ENCODE measurements around the gene DEAF1. TPM values are rescaled to one million over a fixed set of nuclear protein-coding genes. Genes with fewer than 3 reads are reported as not detected.
A peak's percentile ranks its signal among the peaks of the same experiment; 100 is the strongest.

DEAF1 gene
- total RNA-seq, 1 experiment from 2014 or later, result 50.6 TPM

DNA sequence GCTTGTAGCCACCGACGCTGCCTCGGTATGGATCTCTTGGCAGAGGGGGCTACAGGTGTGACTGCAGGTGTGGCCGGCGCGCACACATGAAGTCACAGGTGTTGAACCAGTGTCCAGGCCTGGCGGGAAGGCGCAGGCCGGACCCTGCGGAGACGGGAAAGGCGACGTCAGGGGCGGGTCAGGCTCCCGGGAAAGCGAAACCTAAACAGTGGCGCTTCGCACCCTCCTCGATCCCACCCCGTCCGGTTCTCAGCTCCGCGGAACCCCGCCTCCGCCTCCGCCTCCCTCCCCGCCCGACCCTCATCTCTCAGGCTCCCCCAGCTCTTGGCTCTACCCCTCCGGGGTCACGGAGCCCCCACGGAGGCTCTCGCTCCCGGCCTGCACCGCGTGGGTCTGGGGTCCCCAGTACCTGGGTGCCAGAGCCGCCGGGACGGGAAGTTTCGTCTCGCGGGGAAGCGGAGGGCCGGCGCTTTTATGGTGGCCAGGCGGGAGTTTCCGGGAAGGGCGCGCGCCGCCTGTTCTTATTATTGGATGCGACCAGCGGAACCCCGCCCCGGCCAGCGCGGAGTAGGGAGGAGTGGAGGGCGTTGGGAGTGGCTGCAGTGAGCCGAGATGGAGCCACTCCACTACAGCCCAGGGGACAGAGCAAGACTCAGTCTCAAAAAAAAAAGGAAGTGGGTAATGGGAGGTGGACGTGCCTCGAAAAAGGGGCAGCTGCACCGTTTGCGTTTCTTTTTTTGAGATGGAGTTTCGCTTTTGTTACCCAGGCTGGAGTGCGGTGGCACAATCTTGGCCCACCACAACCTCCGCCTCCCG lies 79.3 kb downstream of the DEAF1 start, which contains the start of gene IRF7:
Gene IRF7 (minus strand): TSS at position 447 of the 816 bp plus-strand sequence. CDS start 586 bp downstream, outside the sequence.
- no peaks in the 10 kb centered on the region for H3K9me3 ChIP-seq
- H3K27me3 ChIP-seq (replicated peaks; ENCODE audit: control insufficient read depth, insufficient read depth, low read length), result no peaks in the 10 kb centered on the region
- H3K4me1 ChIP-seq, result peaks cover 27% of the 10 kb centered on the region
- DNase-seq, result peak; percentile 94 to 95
- ChIA-PET POLR2A (interaction anchor here (0.6 kb wide), 3 partner anchors 40 to 85 kb away, joined by 3 read pairs; partner anchors contain the start of gene PHRF1), CTCF (no interaction called here)
- Mint-ChIP-seq H3K4me3 (ENCODE audit: unreplicated experiment) (peak within 1 kb of the TSS; percentile 81), H3K4me1 (ENCODE audit: low read depth, unreplicated experiment) (peaks cover 5% of the 10 kb centered on the region), H3K27me3 (ENCODE audit: insufficient read depth, unreplicated experiment) (no peaks in the 10 kb centered on the region), H3K27ac (ENCODE audit: unreplicated experiment) (peak within 1 kb of the TSS; percentile 89), H3K36me3 (ENCODE audit: insufficient read depth, unreplicated experiment) (peaks cover 89% of the 10 kb centered on the region), H3K9me3 (ENCODE audit: unreplicated experiment) (no peaks in the 10 kb centered on the region)
- intact Hi-C loops (cut with micrococcal nuclease; ENCODE audit: unreplicated experiment), result loop anchor here (1.0 to 5.0 kb wide), 2 partner anchors 9 to 48 kb away; partner anchors contain the start of gene CDHR5
- peak within 1 kb of the TSS; percentile 90 for H3K4me3 ChIP-seq (ENCODE audit: low read depth, low read length)
- H3K36me3 ChIP-seq (ENCODE audit: control insufficient read depth, insufficient read depth, low read length), result peaks cover 5% of the 10 kb centered on the region
- no TSS peak for BruUV-seq (replicated peaks)
- TF ChIP-seq, protein P1, sequence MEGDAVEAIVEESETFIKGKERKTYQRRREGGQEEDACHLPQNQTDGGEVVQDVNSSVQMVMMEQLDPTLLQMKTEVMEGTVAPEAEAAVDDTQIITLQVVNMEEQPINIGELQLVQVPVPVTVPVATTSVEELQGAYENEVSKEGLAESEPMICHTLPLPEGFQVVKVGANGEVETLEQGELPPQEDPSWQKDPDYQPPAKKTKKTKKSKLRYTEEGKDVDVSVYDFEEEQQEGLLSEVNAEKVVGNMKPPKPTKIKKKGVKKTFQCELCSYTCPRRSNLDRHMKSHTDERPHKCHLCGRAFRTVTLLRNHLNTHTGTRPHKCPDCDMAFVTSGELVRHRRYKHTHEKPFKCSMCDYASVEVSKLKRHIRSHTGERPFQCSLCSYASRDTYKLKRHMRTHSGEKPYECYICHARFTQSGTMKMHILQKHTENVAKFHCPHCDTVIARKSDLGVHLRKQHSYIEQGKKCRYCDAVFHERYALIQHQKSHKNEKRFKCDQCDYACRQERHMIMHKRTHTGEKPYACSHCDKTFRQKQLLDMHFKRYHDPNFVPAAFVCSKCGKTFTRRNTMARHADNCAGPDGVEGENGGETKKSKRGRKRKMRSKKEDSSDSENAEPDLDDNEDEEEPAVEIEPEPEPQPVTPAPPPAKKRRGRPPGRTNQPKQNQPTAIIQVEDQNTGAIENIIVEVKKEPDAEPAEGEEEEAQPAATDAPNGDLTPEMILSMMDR (IDR thresholded peaks at IDR 0.05; ENCODE audit: insufficient read depth in 1 of 2, low read depth in 1 of 2, low read length in 1 of 2, severe bottlenecking in 1 of 2, unreplicated experiment in 1 of 2), result no peak

DNA sequence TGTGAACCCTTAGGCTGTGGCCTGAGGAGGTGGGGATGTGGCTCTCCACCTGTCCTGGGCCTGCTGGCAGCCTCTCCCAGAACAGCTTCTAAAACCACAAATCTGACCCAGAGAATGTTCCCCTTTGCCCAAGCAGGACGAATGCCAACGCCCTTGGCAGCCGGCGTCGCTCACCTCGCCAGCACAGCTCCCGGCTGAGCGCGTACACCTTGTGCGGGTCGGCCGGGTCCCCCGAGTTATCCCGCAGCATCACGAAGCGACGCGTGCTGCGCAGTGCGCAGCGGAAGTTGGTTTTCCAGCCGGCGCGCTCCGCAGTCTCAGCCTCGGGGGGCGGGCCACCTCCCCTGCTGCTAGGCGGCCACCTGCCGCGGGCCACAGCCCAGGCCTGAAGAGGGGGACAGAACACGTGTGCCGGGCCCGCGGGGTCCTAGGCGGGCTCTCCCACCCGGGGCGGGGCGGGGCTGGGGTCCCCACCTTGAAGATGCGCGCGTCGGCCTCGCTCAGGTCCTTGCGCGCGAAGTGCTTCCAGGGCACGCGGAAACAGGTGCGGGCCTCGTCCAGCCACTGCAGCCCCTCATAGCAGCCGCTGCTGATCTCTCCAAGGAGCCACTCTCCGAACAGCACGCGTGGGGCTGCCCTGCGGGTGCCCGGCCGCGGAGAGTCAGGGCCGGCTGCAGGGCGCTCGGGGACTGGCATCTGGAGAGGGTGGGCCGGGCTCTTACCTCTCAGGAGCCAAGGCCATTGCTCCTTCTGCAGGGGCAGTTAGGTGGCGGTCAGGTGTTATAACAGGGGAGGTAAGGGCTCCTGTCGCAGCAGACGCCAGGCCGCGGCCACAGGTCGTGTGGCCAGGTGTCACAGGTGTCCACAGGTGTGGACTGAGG lies 80.2 kb downstream of the DEAF1 start:
- ChIA-PET POLR2A (interaction anchor here (0.6 kb wide), 2 partner anchors 39 to 86 kb away, joined by 3 read pairs; partner anchors contain the start of gene PHRF1), CTCF (no interaction called here)
- no peaks in the 10 kb centered on the region for H3K9me3 ChIP-seq
- H3K36me3 Mint-ChIP-seq (ENCODE audit: insufficient read depth, unreplicated experiment), result peaks cover 91% of the 10 kb centered on the region
- TF ChIP-seq, protein P1 (IDR thresholded peaks at IDR 0.05; ENCODE audit: insufficient read depth in 1 of 2, low read depth in 1 of 2, low read length in 1 of 2, severe bottlenecking in 1 of 2, unreplicated experiment in 1 of 2), result no peak
- H3K27me3 ChIP-seq (replicated peaks; ENCODE audit: control insufficient read depth, insufficient read depth, low read length), result no peaks in the 10 kb centered on the region
- peak overlapping the region; percentile 81 for H3K4me3 Mint-ChIP-seq (ENCODE audit: unreplicated experiment)
- intact Hi-C loops (cut with micrococcal nuclease; ENCODE audit: unreplicated experiment), result loop anchor here (1.0 to 5.0 kb wide), 3 partner anchors 9 to 48 kb away; partner anchors contain the start of genes CDHR5 and PHRF1
- H3K27ac Mint-ChIP-seq (ENCODE audit: unreplicated experiment), result peak overlapping the region; percentile 89
- no peak for DNase-seq
- no peaks in the 10 kb centered on the region for H3K27me3 Mint-ChIP-seq (ENCODE audit: insufficient read depth, unreplicated experiment)
- H3K9me3 Mint-ChIP-seq (ENCODE audit: unreplicated experiment), result no peaks in the 10 kb centered on the region
- peaks cover 9% of the 10 kb centered on the region for H3K36me3 ChIP-seq (ENCODE audit: control insufficient read depth, insufficient read depth, low read length)
- peaks cover 5% of the 10 kb centered on the region for H3K4me1 Mint-ChIP-seq (ENCODE audit: low read depth, unreplicated experiment)
- peak overlapping the region; percentile 90 for H3K4me3 ChIP-seq (ENCODE audit: low read depth, low read length)
- BruUV-seq (replicated peaks), result TSS peak; percentile 62
- peaks cover 27% of the 10 kb centered on the region for H3K4me1 ChIP-seq

Data from Caco-2 (cell line).